Activated T-helper 1 cell treated with anti-CD3 and anti-CD28 coated beads, Interleukin-12 subunit alpha, Interleukin-12 subunit beta, Interleukin-2, Interleukin-4 antibody, amounts not matched to agents 30 ng/mL and 10 ng/mL and 1 ng/mL, durations not matched to agents 14 hours and 24 hours and 36 hours (primary cell): ENCODE measurements around the gene ROBO2. TPM values are rescaled to one million over a fixed set of nuclear protein-coding genes. Genes with fewer than 3 reads are reported as not detected.
"Not testable (repeated sequence)": the region's sequence is repeated elsewhere in the genome, so short reads cannot be mapped to it uniquely, and the experiment has no call there.

Source experiments
- DNase-seq: peaks from one replicate; pipeline ENCODE4 v3.0.0; 2021; ENCODE audit warnings: low spot score
- H3K27ac Mint-ChIP-seq: one replicate; pipeline ENCODE4 v1.8.0; 2021; ENCODE audit warnings: mild to moderate bottlenecking, mixed read lengths
- H3K27me3 Mint-ChIP-seq: one replicate; pipeline ENCODE4 v1.8.0; 2022; ENCODE audit warnings: mild to moderate bottlenecking, moderate library complexity, mixed read lengths; ENCODE audit not compliant: insufficient read depth
- H3K36me3 Mint-ChIP-seq: one replicate; pipeline ENCODE4 v1.8.0; 2021; ENCODE audit warnings: low read depth, mixed read lengths
- H3K4me1 Mint-ChIP-seq: one replicate; pipeline ENCODE4 v1.8.0; 2021; ENCODE audit warnings: low read depth, mixed read lengths
- H3K4me3 Mint-ChIP-seq: one replicate; pipeline ENCODE4 v1.8.0; 2021; ENCODE audit warnings: mild to moderate bottlenecking, moderate library complexity, mixed read lengths
- H3K9me3 Mint-ChIP-seq: one replicate; pipeline ENCODE4 v1.8.0; 2021; ENCODE audit warnings: mixed read lengths
- intact Hi-C: fragments of 100-400 bp; cut with micrococcal nuclease; formaldehyde crosslinking; loops from one replicate; pipeline ENCODE4 v1.15.1; 2024
- total RNA-seq: library from RNA; stranded (reverse); gene quantifications from 2 replicates; pipeline ENCODE4 v1.2.3, GENCODE V29; 2022

Gene ROBO2
- total RNA-seq, 1 donor from 2014 or later, result not detected

- H3K27ac Mint-ChIP-seq, intact Hi-C loops, H3K36me3 Mint-ChIP-seq, DNase-seq, H3K4me3 Mint-ChIP-seq, H3K27me3 Mint-ChIP-seq, H3K4me1 Mint-ChIP-seq: not testable (repeated sequence)
- peaks cover 10% of the 10 kb centered on the region for H3K9me3 Mint-ChIP-seq
These were observed 370.4 kb downstream of the ROBO2 start for GRCh38 chr3:77410334-77410733.

GRCh38 chr3:77411334-77411733 lies 371.4 kb downstream of the ROBO2 start:
- DNase-seq, result no peak
- H3K4me3 Mint-ChIP-seq, result no peak overlapping the region
- no peaks in the 10 kb centered on the region for H3K4me1 Mint-ChIP-seq
- intact Hi-C loops, result no loop called here
- no peaks in the 10 kb centered on the region for H3K36me3 Mint-ChIP-seq
- H3K9me3 Mint-ChIP-seq, result peaks cover 10% of the 10 kb centered on the region
- H3K27ac Mint-ChIP-seq, result no peak overlapping the region
- H3K27me3 Mint-ChIP-seq, result no peaks in the 10 kb centered on the region

GRCh38 chr3:77412021-77412438 lies 372.1 kb downstream of the ROBO2 start:
- DNase-seq, result no peak
- Mint-ChIP-seq H3K27ac (no peak overlapping the region), H3K9me3 (peaks cover 10% of the 10 kb centered on the region), H3K4me1 (no peaks in the 10 kb centered on the region), H3K27me3 (no peaks in the 10 kb centered on the region), H3K4me3 (no peak overlapping the region), H3K36me3 (no peaks in the 10 kb centered on the region)
- intact Hi-C loops, result no loop called here

- H3K27me3 Mint-ChIP-seq, result no peaks in the 10 kb centered on the region
- H3K27ac Mint-ChIP-seq, result no peak overlapping the region
- no peak overlapping the region for H3K4me3 Mint-ChIP-seq
- H3K36me3 Mint-ChIP-seq, result no peaks in the 10 kb centered on the region
- intact Hi-C loops, result no loop called here
- peaks cover 10% of the 10 kb centered on the region for H3K9me3 Mint-ChIP-seq
- DNase-seq, result no peak
- no peaks in the 10 kb centered on the region for H3K4me1 Mint-ChIP-seq
These were observed 372.7 kb downstream of the ROBO2 start for GRCh38 chr3:77412584-77412983.

GRCh38 chr3:77414881-77415280 lies 375.0 kb downstream of the ROBO2 start:
- no peak overlapping the region for H3K4me3 Mint-ChIP-seq
- H3K36me3 Mint-ChIP-seq, result no peaks in the 10 kb centered on the region
- peaks cover 10% of the 10 kb centered on the region for H3K9me3 Mint-ChIP-seq
- H3K27me3 Mint-ChIP-seq, result no peaks in the 10 kb centered on the region
- no peaks in the 10 kb centered on the region for H3K4me1 Mint-ChIP-seq
- DNase-seq, result no peak
- no peak overlapping the region for H3K27ac Mint-ChIP-seq
- intact Hi-C loops, result no loop called here

GRCh38 chr3:77420336-77420735 lies 380.4 kb downstream of the ROBO2 start:
- Mint-ChIP-seq H3K4me3 (no peak overlapping the region), H3K27ac (no peak overlapping the region), H3K36me3 (no peaks in the 10 kb centered on the region), H3K27me3 (no peaks in the 10 kb centered on the region), H3K4me1 (no peaks in the 10 kb centered on the region), H3K9me3 (no peaks in the 10 kb centered on the region)
- intact Hi-C loops, result no loop called here
- DNase-seq, result no peak

- no peak overlapping the region for H3K4me3 Mint-ChIP-seq
- intact Hi-C loops, result no loop called here
- H3K27ac Mint-ChIP-seq, result no peak overlapping the region
- H3K4me1 Mint-ChIP-seq, result no peaks in the 10 kb centered on the region
- H3K9me3 Mint-ChIP-seq, result peaks cover 7% of the 10 kb centered on the region
- H3K27me3 Mint-ChIP-seq, result no peaks in the 10 kb centered on the region
- no peaks in the 10 kb centered on the region for H3K36me3 Mint-ChIP-seq
- DNase-seq, result no peak
These were observed 382.0 kb downstream of the ROBO2 start for GRCh38 chr3:77421916-77422315.

GRCh38 chr3:77426531-77426930 lies 386.6 kb downstream of the ROBO2 start:
- no peak overlapping the region for H3K27ac Mint-ChIP-seq
- no peaks in the 10 kb centered on the region for H3K27me3 Mint-ChIP-seq
- no peaks in the 10 kb centered on the region for H3K4me1 Mint-ChIP-seq
- H3K9me3 Mint-ChIP-seq, result peaks cover 12% of the 10 kb centered on the region
- H3K4me3 Mint-ChIP-seq, result no peak overlapping the region
- H3K36me3 Mint-ChIP-seq, result no peaks in the 10 kb centered on the region
- DNase-seq, result no peak
- intact Hi-C loops, result no loop called here

GRCh38 chr3:77427528-77427927 lies 387.6 kb downstream of the ROBO2 start:
- peaks cover 12% of the 10 kb centered on the region for H3K9me3 Mint-ChIP-seq
- H3K27ac Mint-ChIP-seq, result no peak overlapping the region
- no peak overlapping the region for H3K4me3 Mint-ChIP-seq
- no peaks in the 10 kb centered on the region for H3K36me3 Mint-ChIP-seq
- H3K27me3 Mint-ChIP-seq, result no peaks in the 10 kb centered on the region
- no peak for DNase-seq
- no peaks in the 10 kb centered on the region for H3K4me1 Mint-ChIP-seq
- intact Hi-C loops, result no loop called here

- intact Hi-C loops, result no loop called here
- H3K9me3 Mint-ChIP-seq, result peaks cover 12% of the 10 kb centered on the region
- DNase-seq, result no peak
These were observed 397.0 kb downstream of the ROBO2 start for GRCh38 chr3:77436908-77437307.

GRCh38 chr3:77446084-77446483 lies 406.2 kb downstream of the ROBO2 start:
- no peak for DNase-seq
- H3K27ac Mint-ChIP-seq, result no peak overlapping the region
- peaks cover 19% of the 10 kb centered on the region for H3K9me3 Mint-ChIP-seq
- no peak overlapping the region for H3K4me3 Mint-ChIP-seq
- no peaks in the 10 kb centered on the region for H3K4me1 Mint-ChIP-seq
- no peaks in the 10 kb centered on the region for H3K27me3 Mint-ChIP-seq
- H3K36me3 Mint-ChIP-seq, result no peaks in the 10 kb centered on the region
- intact Hi-C loops, result no loop called here

More at GRCh38 chr3:77436908-77437307, 397.0 kb downstream of the ROBO2 start:
- Mint-ChIP-seq H3K27me3 (no peaks in the 10 kb centered on the region), H3K4me1 (no peaks in the 10 kb centered on the region), H3K36me3 (no peaks in the 10 kb centered on the region), H3K27ac (no peak overlapping the region), H3K4me3 (no peak overlapping the region)

GRCh38 chr3:77446761-77447160 lies 406.9 kb downstream of the ROBO2 start:
- Mint-ChIP-seq H3K4me1 (no peaks in the 10 kb centered on the region), H3K4me3 (no peak overlapping the region), H3K27ac (no peak overlapping the region), H3K36me3 (no peaks in the 10 kb centered on the region), H3K27me3 (no peaks in the 10 kb centered on the region), H3K9me3 (peaks cover 19% of the 10 kb centered on the region)
- no peak for DNase-seq
- intact Hi-C loops, result no loop called here

GRCh38 chr3:77449459-77450350 lies 409.8 kb downstream of the ROBO2 start:
- intact Hi-C loops, result no loop called here
- H3K27ac Mint-ChIP-seq, result no peak overlapping the region

More at GRCh38 chr3:77449459-77450350, 409.8 kb downstream of the ROBO2 start:
- Mint-ChIP-seq H3K27me3 (no peaks in the 10 kb centered on the region), H3K4me3 (no peak overlapping the region), H3K4me1 (no peaks in the 10 kb centered on the region), H3K9me3 (peaks cover 20% of the 10 kb centered on the region), H3K36me3 (no peaks in the 10 kb centered on the region)
- DNase-seq, result no peak
